Spleen (tissue), 11 donors: ENCODE results near the gene ZKSCAN1. TPM values are rescaled to one million over a fixed set of nuclear protein-coding genes. Genes with fewer than 3 reads are reported as not detected.
A peak's percentile ranks its signal among the peaks of the same experiment; 100 is the strongest.

Source experiments
- DNase-seq: peaks from one replicate; pipeline ENCODE4 v3.0.0-alpha.2; 2020
- H3K27ac ChIP-seq, 8 donors: fragments of 200-600 bp; sonication (generic) in 7 of 8; 1 replicate in 4 of 8; 2 replicates in 4 of 8; pipeline versions ENCODE4 v1.5.0 to v1.8.0; 2016 to 2021; ENCODE audit warnings: inconsistent platforms in 4 of 8, mild to moderate bottlenecking in 4 of 8, moderate library complexity in 1 of 8
- H3K27me3 ChIP-seq, 7 donors: fragments of 200-600 bp; sonication (generic) in 6 of 7; replicated peaks in 1 of 7; 1 replicate in 4 of 7; 2 replicates in 3 of 7; pipeline versions ENCODE4 v1.5.0 to v1.8.0; 2016 to 2021; ENCODE audit warnings: inconsistent platforms in 3 of 7, mild to moderate bottlenecking in 1 of 7
- H3K36me3 ChIP-seq, 6 donors: fragments of 200-600 bp; sonication (generic) in 5 of 6; 1 replicate in 4 of 6; 2 replicates in 2 of 6; pipeline versions ENCODE4 v1.5.0 to v1.8.0; 2016 to 2021; ENCODE audit warnings: inconsistent platforms in 2 of 6
- H3K4me1 ChIP-seq, 6 donors: fragments of 200-600 bp; sonication (generic) in 5 of 6; 1 replicate in 3 of 6; 2 replicates in 3 of 6; pipeline versions ENCODE4 v1.5.0 to v1.8.0; 2016 to 2021; ENCODE audit warnings: inconsistent platforms in 3 of 6
- H3K4me3 ChIP-seq, 8 donors: fragments of 200-600 bp; sonication (generic) in 7 of 8; 1 replicate in 4 of 8; 2 replicates in 4 of 8; pipeline versions ENCODE4 v1.5.0 to v1.8.0; 2016 to 2021; ENCODE audit warnings: inconsistent platforms in 4 of 8, mild to moderate bottlenecking in 4 of 8, moderate library complexity in 2 of 8
- H3K9me3 ChIP-seq, 8 donors: fragments of 200-600 bp; sonication (generic) in 7 of 8; 1 replicate in 4 of 8; 2 replicates in 4 of 8; pipeline versions ENCODE4 v1.5.0 to v1.8.0; 2016 to 2021; ENCODE audit warnings: inconsistent platforms in 4 of 8
- POLR2A ChIP-seq, 3 donors: fragments of 450-650 bp; IDR thresholded peaks; one replicate each; pipeline ENCODE4 v1.5.1; 2017; ENCODE audit warnings: antibody characterized with exemption in 3 of 3, mild to moderate bottlenecking in 1 of 3
- POLR2AphosphoS5 ChIP-seq, 3 donors: sonication (generic); formaldehyde crosslinking; IDR thresholded peaks; one replicate each; pipeline ENCODE4 v1.5.1; 2017; ENCODE audit warnings: antibody characterized with exemption in 3 of 3
- WGBS, 5 donors: extraction: QIAGEN DNeasy Blood & Tissue Kit in 3 of 5; methylation state at CpG; one replicate each; pipeline versions ENCODE4 v1.1.5 to v1.1.7; 2013 to 2018; 5-methylcytosine and 5-hydroxymethylcytosine counted together
- intact Hi-C: fragments of 100-400 bp; cut with DNase I; formaldehyde crosslinking; loops from one replicate; pipeline ENCODE4 v1.15.0; 2023; ENCODE audit warnings: low total_unique reads
- polyA plus RNA-seq, 3 donors: library from polyadenylated mRNA; stranded (reverse); fragments of 200-250 nt; gene quantifications; one replicate each; pipeline ENCODE4 v1.2.1, GENCODE V29; 2013
- total RNA-seq, 7 donors: library from RNA; depleted of rRNA in 3 of 7; stranded (reverse); fragments of >200 nt in 3 of 7; fragmentation: NEBNext Ultra II Directional in 4 of 7; extraction: Animal tissue kit (Norgen Biotek cat#: 25700) in 4 of 7; gene quantifications; one replicate each; pipeline versions ENCODE4 v1.1.0 to v1.2.1, GENCODE V29; 2016 to 2021
- TF ChIP-seq, protein P1 (sequence below), 11 experiments: fragments of 200-600 bp in 7 of 11; fragments of 450-650 bp in 4 of 11; sonication (generic) in 4 of 11; IDR thresholded peaks in 8 of 11; conservative IDR thresholded peaks in 3 of 11; 1 replicate in 7 of 11; 2 replicates in 4 of 11; pipeline versions ENCODE4 v1.4.0 to v1.8.0; 2016 to 2021; ENCODE audit warnings: antibody characterized with exemption in 11 of 11, inconsistent platforms in 4 of 11, mild to moderate bottlenecking in 1 of 11
- donor health status: healthy with polysubstance abuse.
- donor health status: DM: no; HTN: no; CAD: no; lungs with moderate emphysema.
- donor health status: DM: no; HTN: no; CAD: no.
- donor health status: Bipolar disorder and iron deficiency.
- donor health status: healthy.
- donor health status: DM: no; HTN: no; CAD: no.
- donor health status: DM: yes; HTN: yes; CAD: no.

Gene ZKSCAN1
- total and polyA plus RNA-seq, 10 donors, result 7.3 to 77.9 (median 32.7) TPM

- intact Hi-C loops, result loop anchor here (5.0 kb wide), 1 partner anchor 46 kb away; the partner anchor contains the start of gene MBLAC1
- peak; percentile 76 for DNase-seq
- Histone ChIP-seq H3K9me3 (no peaks in the 10 kb centered on the region), H3K4me1 (peaks cover 21 to 49% (median 36%) of the 10 kb centered on the region in 6 donors), H3K36me3 (peaks cover 0 to 43% (median 28%) of the 10 kb centered on the region in 6 donors), H3K27me3 (no peaks in the 10 kb centered on the region), H3K4me3 (peak overlapping the region; percentile 91 to 100 (median 97)), H3K27ac (peak overlapping the region; percentile 75 to 92 (median 88))
- no peak for TF ChIP-seq POLR2AphosphoS5 (IDR thresholded peaks at IDR 0.05)
- TF ChIP-seq, protein P1, sequence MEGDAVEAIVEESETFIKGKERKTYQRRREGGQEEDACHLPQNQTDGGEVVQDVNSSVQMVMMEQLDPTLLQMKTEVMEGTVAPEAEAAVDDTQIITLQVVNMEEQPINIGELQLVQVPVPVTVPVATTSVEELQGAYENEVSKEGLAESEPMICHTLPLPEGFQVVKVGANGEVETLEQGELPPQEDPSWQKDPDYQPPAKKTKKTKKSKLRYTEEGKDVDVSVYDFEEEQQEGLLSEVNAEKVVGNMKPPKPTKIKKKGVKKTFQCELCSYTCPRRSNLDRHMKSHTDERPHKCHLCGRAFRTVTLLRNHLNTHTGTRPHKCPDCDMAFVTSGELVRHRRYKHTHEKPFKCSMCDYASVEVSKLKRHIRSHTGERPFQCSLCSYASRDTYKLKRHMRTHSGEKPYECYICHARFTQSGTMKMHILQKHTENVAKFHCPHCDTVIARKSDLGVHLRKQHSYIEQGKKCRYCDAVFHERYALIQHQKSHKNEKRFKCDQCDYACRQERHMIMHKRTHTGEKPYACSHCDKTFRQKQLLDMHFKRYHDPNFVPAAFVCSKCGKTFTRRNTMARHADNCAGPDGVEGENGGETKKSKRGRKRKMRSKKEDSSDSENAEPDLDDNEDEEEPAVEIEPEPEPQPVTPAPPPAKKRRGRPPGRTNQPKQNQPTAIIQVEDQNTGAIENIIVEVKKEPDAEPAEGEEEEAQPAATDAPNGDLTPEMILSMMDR (IDR thresholded peaks at IDR 0.05 in 8 of 11, conservative IDR thresholded peaks at IDR 0.05 in 3 of 11), result no peak
- TF ChIP-seq POLR2A (IDR thresholded peaks at IDR 0.05), result no peak
- 1 to 4% (median 2%) methylated on average over 24 to 34 of the region's 34 CpGs for WGBS, 5 donors
Observed at GRCh38 chr7:100080907-100081534, 65.6 kb downstream of the ZKSCAN1 start.

GRCh38 chr7:100081535-100082102 lies 66.2 kb downstream of the ZKSCAN1 start, which contains the start of gene ZNF3:
Gene ZNF3, minus strand, starts transcription at chr7:100081723. Its CDS starts 4,366 bp downstream, at chr7:100077357.
- Histone ChIP-seq H3K27me3 (no peaks in the 10 kb centered on the region), H3K36me3 (peaks cover 0 to 37% (median 22%) of the 10 kb centered on the region in 6 donors), H3K4me1 (peaks cover 21 to 53% (median 36%) of the 10 kb centered on the region in 6 donors), H3K27ac (peak within 1 kb of the TSS; percentile 75 to 92 (median 88)), H3K4me3 (peak within 1 kb of the TSS; percentile 91 to 100 (median 97)), H3K9me3 (no peaks in the 10 kb centered on the region)
- DNase-seq, result peak; percentile 99
- 0 to 1% (median 1%) methylated on average over 30 to 55 of the region's 55 CpGs for WGBS, 5 donors
- intact Hi-C loops, result loop anchor here (5.0 kb wide), 1 partner anchor 46 kb away; the partner anchor contains the start of gene MBLAC1
- peak; percentile 94 to 98 (median 95) for TF ChIP-seq POLR2AphosphoS5 (IDR thresholded peaks at IDR 0.05)
- peak in 1 of 3 donors; percentile 60 for TF ChIP-seq POLR2A (IDR thresholded peaks at IDR 0.05)
- TF ChIP-seq, protein P1 (IDR thresholded peaks at IDR 0.05 in 8 of 11, conservative IDR thresholded peaks at IDR 0.05 in 3 of 11), result peak; percentile 94 to 99 (median 96)

DNA sequence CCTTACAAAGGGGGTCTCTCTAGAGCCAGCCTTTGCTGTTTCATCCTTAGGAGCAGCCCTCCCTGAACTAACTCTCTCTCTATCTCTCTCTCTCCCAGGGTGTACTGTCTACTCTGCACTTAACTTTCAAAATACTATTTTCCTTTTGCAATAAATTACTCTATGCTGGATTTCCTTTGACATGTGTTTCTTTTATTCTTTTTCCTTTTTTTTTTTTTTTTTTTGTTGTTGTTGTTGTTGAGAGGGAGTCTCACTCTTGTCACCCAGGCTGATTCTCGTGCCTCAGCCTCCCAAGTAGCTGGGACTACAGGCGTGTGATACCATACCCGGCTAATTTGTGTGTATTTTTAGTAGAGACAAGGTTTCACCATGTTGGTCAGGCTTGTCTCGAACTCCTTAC lies 67.6 kb downstream of the ZKSCAN1 start:
- Histone ChIP-seq H3K4me1 (peaks cover 21 to 58% (median 41%) of the 10 kb centered on the region in 6 donors), H3K4me3 (peak overlapping the region in 1 of 8 donors; percentile 99), H3K9me3 (no peaks in the 10 kb centered on the region), H3K27me3 (no peaks in the 10 kb centered on the region), H3K36me3 (peaks cover 0 to 23% (median 13%) of the 10 kb centered on the region in 6 donors), H3K27ac (peak overlapping the region in 7 of 8 donors; percentile 75 to 92 (median 89))
- 57 to 74% (median 62%) methylated on average over 4 of the region's 4 CpGs for WGBS, 5 donors
- TF ChIP-seq POLR2AphosphoS5 (IDR thresholded peaks at IDR 0.05), result no peak
- TF ChIP-seq POLR2A (IDR thresholded peaks at IDR 0.05), result no peak
- TF ChIP-seq, protein P1 (IDR thresholded peaks at IDR 0.05 in 8 of 11, conservative IDR thresholded peaks at IDR 0.05 in 3 of 11), result no peak
- intact Hi-C loops, result loop anchor here (5.0 kb wide), 1 partner anchor 44 kb away; the partner anchor contains the start of gene MBLAC1
- DNase-seq, result no peak

DNA sequence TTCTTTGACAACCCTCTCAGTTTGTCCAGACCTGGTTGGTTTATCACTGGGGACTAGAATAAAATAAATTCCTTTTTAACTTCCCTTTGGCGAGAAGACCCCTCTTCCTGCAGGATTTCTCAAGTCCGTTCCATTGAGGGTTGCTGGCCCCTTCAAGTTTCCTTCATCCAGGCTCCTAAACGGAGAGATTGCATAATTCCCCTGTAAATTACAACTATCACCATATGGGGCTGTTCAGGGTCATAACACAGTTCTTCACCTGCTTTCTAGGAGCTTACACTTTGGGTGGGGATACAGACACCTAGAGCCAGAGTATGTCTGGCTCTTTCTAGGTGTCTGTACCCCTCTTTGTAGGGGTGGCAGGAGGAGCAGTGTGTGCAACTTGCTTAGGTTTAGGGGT lies 70.1 kb downstream of the ZKSCAN1 start:
- peak overlapping the region in 2 of 8 donors; percentile 7 to 90 for H3K27ac ChIP-seq
- TF ChIP-seq POLR2AphosphoS5 (IDR thresholded peaks at IDR 0.05) (no peak), POLR2A (IDR thresholded peaks at IDR 0.05) (no peak)
- TF ChIP-seq, protein P1 (IDR thresholded peaks at IDR 0.05 in 8 of 11, conservative IDR thresholded peaks at IDR 0.05 in 3 of 11), result no peak
- H3K4me1 ChIP-seq, result peaks cover 26 to 61% (median 46%) of the 10 kb centered on the region in 6 donors
- DNase-seq, result no peak
- H3K4me3 ChIP-seq, result no peak overlapping the region
- no peaks in the 10 kb centered on the region for H3K9me3 ChIP-seq
- H3K36me3 ChIP-seq, result peaks cover 0 to 7% (median 4%) of the 10 kb centered on the region in 6 donors
- 40 to 59% (median 52%) methylated on average over 3 of the region's 3 CpGs for WGBS, 5 donors
- H3K27me3 ChIP-seq, result no peaks in the 10 kb centered on the region
- intact Hi-C loops, result no loop called here
